ENCODE results near the gene RPS6KA4.
A peak's percentile ranks its signal among the peaks of the same experiment; 100 is the strongest.

RPS6KA4 gene

DNA sequence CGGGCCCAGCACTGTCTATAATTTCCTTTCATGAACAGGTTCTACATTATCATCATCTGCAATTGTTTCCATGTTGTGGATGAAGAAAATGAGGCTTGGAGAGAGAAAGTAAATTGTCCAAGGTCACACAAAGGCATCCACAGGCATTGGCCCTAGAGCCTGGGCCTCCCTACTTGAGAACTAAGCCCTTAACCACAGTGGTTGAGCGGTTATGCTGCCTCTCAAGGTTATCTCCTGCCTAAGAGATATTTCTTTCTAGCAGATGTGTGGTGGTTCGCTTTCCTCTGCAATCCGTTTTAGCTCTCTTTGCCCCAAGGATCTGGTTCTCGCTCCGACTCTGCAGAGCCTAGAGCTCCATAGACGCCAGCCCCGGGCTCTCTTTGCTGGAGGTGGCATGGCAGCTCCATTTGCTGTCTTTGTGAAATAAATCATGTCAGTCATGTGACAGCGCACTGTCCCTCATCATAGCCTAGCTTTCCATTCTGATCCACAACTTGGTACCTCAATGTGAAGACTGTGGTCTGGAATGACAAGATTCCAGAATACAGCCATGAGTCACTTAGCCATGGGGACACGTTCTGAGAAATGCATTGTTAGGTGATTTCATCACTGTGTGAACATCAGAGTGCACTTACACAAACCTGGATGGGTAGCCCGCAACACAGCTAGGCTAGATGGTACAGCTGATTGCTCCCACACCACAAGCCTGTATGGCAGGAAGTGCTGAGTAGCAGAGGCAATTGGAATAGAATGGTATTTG, 27.2 kb downstream of the RPS6KA4 start:
- H3K27me3 ChIP-seq (ENCODE audit: insufficient read depth, low read length, poor library complexity), result no peaks in the 10 kb centered on the region
- H3K36me3 ChIP-seq (ENCODE audit: insufficient read depth, low read length), result no peaks in the 10 kb centered on the region
- H2AFZ ChIP-seq (ENCODE audit: low read depth, low read length), result no peak overlapping the region
- no peak overlapping the region for H3K4me3 ChIP-seq (ENCODE audit: low read depth in 1 of 2, low read length in 2 of 2)
- H3K4me2 ChIP-seq (ENCODE audit: insufficient read depth, low read length), result no peak overlapping the region
- H3K4me1 ChIP-seq (ENCODE audit: insufficient read depth, low read length), result no peaks in the 10 kb centered on the region
- DNase-seq (peak; percentile 33), ATAC-seq (ENCODE audit: insufficient read depth, low read depth) (peak; percentile 70)
- no peaks in the 10 kb centered on the region for H3K79me2 ChIP-seq (ENCODE audit: insufficient read depth, low read length)
- H3K27ac ChIP-seq (ENCODE audit: low read length), result no peak overlapping the region
- H4K20me1 ChIP-seq (ENCODE audit: insufficient read depth, low read length), result no peaks in the 10 kb centered on the region
- no peaks in the 10 kb centered on the region for H3K9me3 ChIP-seq (ENCODE audit: insufficient read depth, low read length, severe bottlenecking)
- H3K9ac ChIP-seq (ENCODE audit: low read depth, low read length), result no peak overlapping the region
- TF ChIP-seq EZH2 (IDR thresholded peaks at IDR 0.05; ENCODE audit: borderline replicate concordance, low read depth, low read length, severe bottlenecking), result no peak

DNA sequence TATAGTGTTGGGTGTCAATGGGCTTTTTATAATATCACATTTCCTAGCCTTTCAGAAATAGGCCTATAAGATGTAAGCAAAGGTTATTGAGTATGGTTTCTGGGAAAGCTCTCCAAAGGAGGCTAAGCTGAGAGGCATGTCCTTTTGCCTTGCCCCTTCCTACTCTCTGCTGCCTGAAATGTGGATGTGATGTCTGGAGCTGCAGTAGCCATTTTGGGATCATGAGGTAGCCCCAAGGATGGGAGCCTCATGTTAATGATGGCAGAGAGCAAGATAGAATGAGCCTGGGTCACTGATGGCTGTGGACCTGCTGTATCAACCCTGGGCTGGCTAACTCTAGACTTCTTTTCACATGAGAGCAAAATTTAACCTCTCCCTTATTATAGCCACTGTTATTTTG, 29.0 kb downstream of the RPS6KA4 start:
- TF ChIP-seq, protein P1, sequence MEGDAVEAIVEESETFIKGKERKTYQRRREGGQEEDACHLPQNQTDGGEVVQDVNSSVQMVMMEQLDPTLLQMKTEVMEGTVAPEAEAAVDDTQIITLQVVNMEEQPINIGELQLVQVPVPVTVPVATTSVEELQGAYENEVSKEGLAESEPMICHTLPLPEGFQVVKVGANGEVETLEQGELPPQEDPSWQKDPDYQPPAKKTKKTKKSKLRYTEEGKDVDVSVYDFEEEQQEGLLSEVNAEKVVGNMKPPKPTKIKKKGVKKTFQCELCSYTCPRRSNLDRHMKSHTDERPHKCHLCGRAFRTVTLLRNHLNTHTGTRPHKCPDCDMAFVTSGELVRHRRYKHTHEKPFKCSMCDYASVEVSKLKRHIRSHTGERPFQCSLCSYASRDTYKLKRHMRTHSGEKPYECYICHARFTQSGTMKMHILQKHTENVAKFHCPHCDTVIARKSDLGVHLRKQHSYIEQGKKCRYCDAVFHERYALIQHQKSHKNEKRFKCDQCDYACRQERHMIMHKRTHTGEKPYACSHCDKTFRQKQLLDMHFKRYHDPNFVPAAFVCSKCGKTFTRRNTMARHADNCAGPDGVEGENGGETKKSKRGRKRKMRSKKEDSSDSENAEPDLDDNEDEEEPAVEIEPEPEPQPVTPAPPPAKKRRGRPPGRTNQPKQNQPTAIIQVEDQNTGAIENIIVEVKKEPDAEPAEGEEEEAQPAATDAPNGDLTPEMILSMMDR (IDR thresholded peaks at IDR 0.05; ENCODE audit: borderline replicate concordance, extremely low read depth, low read length, poor library complexity, severe bottlenecking), result no peak
- no peak for TF ChIP-seq EZH2 (IDR thresholded peaks at IDR 0.05; ENCODE audit: borderline replicate concordance, low read depth, low read length, severe bottlenecking)
- Histone ChIP-seq H3K9me3 (ENCODE audit: insufficient read depth, low read length, severe bottlenecking) (no peaks in the 10 kb centered on the region), H4K20me1 (ENCODE audit: insufficient read depth, low read length) (no peaks in the 10 kb centered on the region), H2AFZ (ENCODE audit: low read depth, low read length) (no peak overlapping the region), H3K27me3 (ENCODE audit: insufficient read depth, low read length, poor library complexity) (no peaks in the 10 kb centered on the region), H3K4me1 (ENCODE audit: insufficient read depth, low read length) (no peaks in the 10 kb centered on the region), H3K4me2 (ENCODE audit: insufficient read depth, low read length) (no peak overlapping the region), H3K36me3 (ENCODE audit: insufficient read depth, low read length) (no peaks in the 10 kb centered on the region), H3K79me2 (ENCODE audit: insufficient read depth, low read length) (no peaks in the 10 kb centered on the region), H3K4me3 (ENCODE audit: low read depth in 1 of 2, low read length in 2 of 2) (no peak overlapping the region), H3K9ac (ENCODE audit: low read depth, low read length) (no peak overlapping the region), H3K27ac (ENCODE audit: low read length) (no peak overlapping the region)
- DNase-seq (no peak), ATAC-seq (ENCODE audit: insufficient read depth, low read depth) (no peak)

DNA sequence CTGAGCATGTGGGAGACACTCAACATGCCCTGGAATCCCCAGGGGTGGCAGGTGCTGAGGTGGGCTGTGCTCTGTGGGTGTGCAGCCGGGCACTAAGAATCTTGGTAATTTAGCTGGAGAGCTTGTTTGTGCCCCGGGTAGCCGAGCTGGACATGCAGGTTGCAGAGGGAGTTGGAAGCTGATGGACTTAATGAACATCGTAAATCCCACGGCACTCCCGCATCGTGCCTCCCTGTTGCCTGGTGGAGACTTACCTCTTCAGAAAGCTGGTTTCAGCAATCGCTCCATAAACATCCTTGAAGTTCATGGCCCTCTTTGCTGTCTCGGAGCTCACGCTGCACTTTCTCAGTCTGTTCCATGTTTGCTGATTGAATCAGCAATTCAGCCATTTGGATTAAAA, 29.9 kb downstream of the RPS6KA4 start:
- no peaks in the 10 kb centered on the region for H3K27me3 ChIP-seq (ENCODE audit: insufficient read depth, low read length, poor library complexity)

DNA sequence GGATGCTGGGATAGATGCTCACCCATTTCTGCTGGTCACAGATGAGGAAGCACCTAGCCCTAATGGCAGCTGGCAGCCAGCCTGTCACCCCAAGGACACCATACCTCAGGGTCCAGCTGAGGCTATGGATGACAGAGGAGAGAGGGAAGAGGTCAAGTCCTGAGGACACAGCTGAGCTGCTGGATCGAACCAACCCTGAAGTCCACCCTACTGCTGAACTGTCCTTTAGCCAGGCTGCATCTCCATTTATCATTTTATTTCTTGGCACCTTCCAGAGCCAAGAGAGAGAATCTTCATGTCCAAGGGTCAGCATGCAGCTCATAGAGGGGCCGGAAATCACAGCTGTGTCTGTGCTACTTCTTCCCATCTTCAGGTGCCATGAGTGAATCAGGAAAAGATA, 30.9 kb downstream of the RPS6KA4 start:
- Histone ChIP-seq H3K4me3 (ENCODE audit: low read depth in 1 of 2, low read length in 2 of 2) (no peak overlapping the region), H3K4me2 (ENCODE audit: insufficient read depth, low read length) (no peak overlapping the region), H3K9ac (ENCODE audit: low read depth, low read length) (no peak overlapping the region), H3K27ac (ENCODE audit: low read length) (no peak overlapping the region), H2AFZ (ENCODE audit: low read depth, low read length) (no peak overlapping the region), H3K79me2 (ENCODE audit: insufficient read depth, low read length) (no peaks in the 10 kb centered on the region), H3K9me3 (ENCODE audit: insufficient read depth, low read length, severe bottlenecking) (no peaks in the 10 kb centered on the region), H3K36me3 (ENCODE audit: insufficient read depth, low read length) (no peaks in the 10 kb centered on the region), H4K20me1 (ENCODE audit: insufficient read depth, low read length) (no peaks in the 10 kb centered on the region), H3K27me3 (ENCODE audit: insufficient read depth, low read length, poor library complexity) (no peaks in the 10 kb centered on the region), H3K4me1 (ENCODE audit: insufficient read depth, low read length) (no peaks in the 10 kb centered on the region)
- DNase-seq (no peak), ATAC-seq (ENCODE audit: insufficient read depth, low read depth) (no peak)
- TF ChIP-seq, protein P1 (IDR thresholded peaks at IDR 0.05; ENCODE audit: borderline replicate concordance, extremely low read depth, low read length, poor library complexity, severe bottlenecking), result no peak
- TF ChIP-seq EZH2 (IDR thresholded peaks at IDR 0.05; ENCODE audit: borderline replicate concordance, low read depth, low read length, severe bottlenecking), result no peak

More for the DNA sequence above, 29.9 kb downstream of the RPS6KA4 start:
- H4K20me1 ChIP-seq (ENCODE audit: insufficient read depth, low read length), result no peaks in the 10 kb centered on the region
- H3K27ac ChIP-seq (ENCODE audit: low read length), result no peak overlapping the region
- no peaks in the 10 kb centered on the region for H3K36me3 ChIP-seq (ENCODE audit: insufficient read depth, low read length)
- no peaks in the 10 kb centered on the region for H3K9me3 ChIP-seq (ENCODE audit: insufficient read depth, low read length, severe bottlenecking)
- DNase-seq, result no peak
- H3K9ac ChIP-seq (ENCODE audit: low read depth, low read length), result no peak overlapping the region
- TF ChIP-seq, protein P1 (IDR thresholded peaks at IDR 0.05; ENCODE audit: borderline replicate concordance, extremely low read depth, low read length, poor library complexity, severe bottlenecking), result no peak
- no peak for TF ChIP-seq EZH2 (IDR thresholded peaks at IDR 0.05; ENCODE audit: borderline replicate concordance, low read depth, low read length, severe bottlenecking)
- H3K79me2 ChIP-seq (ENCODE audit: insufficient read depth, low read length), result no peaks in the 10 kb centered on the region
- no peak for ATAC-seq (ENCODE audit: insufficient read depth, low read depth)
- no peak overlapping the region for H2AFZ ChIP-seq (ENCODE audit: low read depth, low read length)
- no peak overlapping the region for H3K4me2 ChIP-seq (ENCODE audit: insufficient read depth, low read length)
- H3K4me3 ChIP-seq (ENCODE audit: low read depth in 1 of 2, low read length in 2 of 2), result no peak overlapping the region
- no peaks in the 10 kb centered on the region for H3K4me1 ChIP-seq (ENCODE audit: insufficient read depth, low read length)
